ENCODE results near the gene DHX35. TPM values are rescaled to one million over a fixed set of nuclear protein-coding genes. Genes with fewer than 3 reads are reported as not detected.

DHX35 gene
- total RNA-seq, 4 donors from 2014 or later, result 8.2 to 10.8 (median 9.3) TPM

DNA sequence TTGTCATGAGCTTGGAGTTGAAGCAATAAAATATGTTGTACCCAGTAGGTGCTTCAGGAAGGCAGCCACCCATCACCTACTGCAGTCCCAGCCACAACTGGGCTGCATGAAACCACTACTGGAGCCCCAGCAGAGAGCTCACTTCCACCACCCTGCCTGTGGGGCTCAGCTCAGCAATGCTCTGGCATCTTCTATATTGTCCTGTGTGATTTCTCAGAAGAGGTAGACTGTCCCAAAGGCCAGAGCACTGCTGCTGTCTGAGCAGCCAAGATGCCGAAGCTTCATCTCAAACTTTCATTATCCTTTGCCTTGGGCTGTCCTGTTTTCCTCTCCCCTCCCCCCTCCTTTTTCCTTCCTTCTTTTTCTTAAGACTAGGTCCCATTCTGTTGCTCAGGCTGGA lies 126.9 kb downstream of the DHX35 start:
- intact Hi-C loops (cut with DNase I; ENCODE audit: low total_unique reads), result no loop called here
- Histone ChIP-seq H3K4me1 (no peaks in the 10 kb centered on the region), H3K36me3 (no peaks in the 10 kb centered on the region), H3K9me3 (no peaks in the 10 kb centered on the region), H3K4me3 (no peak overlapping the region), H3K27ac (no peak overlapping the region), H3K27me3 (no peaks in the 10 kb centered on the region)
- ATAC-seq, result no peak
- DNase-seq, result no peak
- in situ Hi-C loops (cut with MboI; ENCODE audit: low sequenced_read_pairs in 4 of 4), result no loop called here
- TF ChIP-seq CTCF (IDR thresholded peaks at IDR 0.05 in 4 of 5, conservative IDR thresholded peaks at IDR 0.05 in 1 of 5) (no peak), POLR2A (IDR thresholded peaks at IDR 0.05) (no peak)

Other genes starting within 250 kb of the DHX35 start
- gene SLC32A1, start 237.9 kb upstream of the DHX35 start, total RNA-seq, result not detected
- 1 to 10 TPM; 6.3 to 10.0 (median 8.0) TPM for gene ACTR5, start 213.9 kb upstream of the DHX35 start, total RNA-seq
- 1 to 10 TPM in 1 of 4 donors, under 1 TPM in 3; 0.16 to 2.4 (median 0.59) TPM for gene PPP1R16B, start 156.6 kb upstream of the DHX35 start, total RNA-seq
- gene FAM83D, start 35.9 kb upstream of the DHX35 start, total RNA-seq, result under 1 TPM in 1 of 4 donors, not detected in 3; 0.40 TPM

All from gastrocnemius medialis (tissue), 4 donors.